Sigmoid colon (tissue), 7 donors: ENCODE results near the gene RBM5. TPM values are rescaled to one million over a fixed set of nuclear protein-coding genes. Genes with fewer than 3 reads are reported as not detected.

Source experiments
- DNase-seq: peaks from one replicate; pipeline ENCODE4 v3.0.0-alpha.2; 2019
- H3K27ac ChIP-seq, 4 donors: fragments of 200-600 bp; sonication (generic); one replicate each; pipeline ENCODE4 v1.5.1; 2016 to 2019; ENCODE audit warnings: mild to moderate bottlenecking in 1 of 4
- H3K27me3 ChIP-seq, 3 donors: fragments of 200-600 bp; sonication (generic); one replicate each; pipeline ENCODE4 v1.5.1; 2019; ENCODE audit warnings: mild to moderate bottlenecking in 1 of 3
- H3K36me3 ChIP-seq, 4 donors: fragments of 200-600 bp; sonication (generic); one replicate each; pipeline ENCODE4 v1.5.1; 2016 to 2019
- H3K4me1 ChIP-seq, 4 donors: fragments of 200-600 bp; sonication (generic); one replicate each; pipeline ENCODE4 v1.5.1; 2017 to 2019
- H3K4me3 ChIP-seq, 4 donors: fragments of 200-600 bp; sonication (generic); one replicate each; pipeline ENCODE4 v1.5.1; 2017 to 2019; ENCODE audit warnings: mild to moderate bottlenecking in 2 of 4, moderate library complexity in 1 of 4
- H3K9me3 ChIP-seq, 4 donors: fragments of 200-600 bp in 3 of 4; sonication (generic) in 3 of 4; one replicate each; pipeline versions ENCODE4 v1.5.1 to v1.6.1; 2013 to 2019
- EP300 ChIP-seq, 4 donors: sonication (generic); formaldehyde crosslinking; IDR thresholded peaks; one replicate each; pipeline ENCODE4 v1.6.1; 2017; ENCODE audit warnings: antibody characterized with exemption in 4 of 4
- POLR2A ChIP-seq, 2 donors: fragments of 450-650 bp; IDR thresholded peaks; one replicate each; pipeline ENCODE4 v1.6.1; 2016; ENCODE audit warnings: antibody characterized with exemption in 2 of 2, mild to moderate bottlenecking in 2 of 2, moderate library complexity in 2 of 2
- POLR2AphosphoS5 ChIP-seq, 4 donors: sonication (generic); formaldehyde crosslinking; IDR thresholded peaks; one replicate each; pipeline ENCODE4 v1.6.1; 2017; ENCODE audit warnings: antibody characterized with exemption in 4 of 4
- WGBS, 2 donors: extraction: QIAGEN DNeasy Blood & Tissue Kit; methylation state at CpG; one replicate each; pipeline ENCODE4 v1.1.7; 2013; 5-methylcytosine and 5-hydroxymethylcytosine counted together
- intact Hi-C: fragments of 100-400 bp; cut with DNase I; formaldehyde crosslinking; loops from one replicate; pipeline ENCODE4 v1.15.1; 2023
- polyA plus RNA-seq, 3 donors: library from polyadenylated mRNA; stranded (reverse); fragments of 200-250 nt; gene quantifications; one replicate each; pipeline ENCODE4 v1.2.3, GENCODE V29; 2013
- total RNA-seq, 4 donors: library from RNA; depleted of rRNA; stranded (reverse); fragments of >200 nt; gene quantifications; one replicate each; pipeline ENCODE4 v1.1.0, GENCODE V29; 2016
- TF ChIP-seq, protein P1 (sequence below), 4 experiments: fragments of 450-650 bp in 3 of 4; fragments of 200-600 bp in 1 of 4; IDR thresholded peaks; one replicate each; pipeline ENCODE4 v1.5.1; 2016 to 2019; ENCODE audit warnings: antibody characterized with exemption in 4 of 4, mild to moderate bottlenecking in 3 of 4, moderate library complexity in 2 of 4
- donor health status: healthy with polysubstance abuse.
- donor health status: Bipolar disorder and iron deficiency.
- donor health status: healthy.

Gene RBM5
- total and polyA plus RNA-seq, 7 donors: 19.4 to 294 (median 149) TPM

DNA sequence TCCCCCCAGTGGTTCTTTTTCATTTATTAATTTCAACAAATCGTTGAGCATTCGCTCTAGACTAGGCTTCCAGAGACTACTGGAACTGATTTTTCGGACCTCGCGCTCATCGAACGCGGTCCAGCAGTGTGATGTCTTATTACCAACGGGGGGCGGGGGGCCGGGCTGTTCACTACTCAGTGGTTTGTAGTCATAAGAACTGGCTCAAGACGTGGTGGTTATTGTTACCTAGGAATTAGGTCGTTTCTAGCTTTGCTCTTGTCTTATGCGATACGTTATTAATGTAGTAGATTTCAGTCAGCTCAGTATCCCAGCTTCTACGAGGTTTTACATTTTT is 858 bp downstream of the RBM5 start:
- Histone ChIP-seq H3K36me3 (peaks cover 21 to 44% (median 37%) of the 10 kb centered on the region in 4 donors), H3K27ac (peak overlapping the region; percentile 88 to 98 (median 94)), H3K9me3 (no peaks in the 10 kb centered on the region), H3K27me3 (no peaks in the 10 kb centered on the region), H3K4me1 (peaks cover 2 to 27% (median 17%) of the 10 kb centered on the region in 4 donors), H3K4me3 (peak overlapping the region; percentile 85 to 100 (median 89))
- TF ChIP-seq POLR2A (IDR thresholded peaks at IDR 0.05) (no peak), EP300 (IDR thresholded peaks at IDR 0.05) (no peak), POLR2AphosphoS5 (IDR thresholded peaks at IDR 0.05) (no peak)
- TF ChIP-seq, protein P1, sequence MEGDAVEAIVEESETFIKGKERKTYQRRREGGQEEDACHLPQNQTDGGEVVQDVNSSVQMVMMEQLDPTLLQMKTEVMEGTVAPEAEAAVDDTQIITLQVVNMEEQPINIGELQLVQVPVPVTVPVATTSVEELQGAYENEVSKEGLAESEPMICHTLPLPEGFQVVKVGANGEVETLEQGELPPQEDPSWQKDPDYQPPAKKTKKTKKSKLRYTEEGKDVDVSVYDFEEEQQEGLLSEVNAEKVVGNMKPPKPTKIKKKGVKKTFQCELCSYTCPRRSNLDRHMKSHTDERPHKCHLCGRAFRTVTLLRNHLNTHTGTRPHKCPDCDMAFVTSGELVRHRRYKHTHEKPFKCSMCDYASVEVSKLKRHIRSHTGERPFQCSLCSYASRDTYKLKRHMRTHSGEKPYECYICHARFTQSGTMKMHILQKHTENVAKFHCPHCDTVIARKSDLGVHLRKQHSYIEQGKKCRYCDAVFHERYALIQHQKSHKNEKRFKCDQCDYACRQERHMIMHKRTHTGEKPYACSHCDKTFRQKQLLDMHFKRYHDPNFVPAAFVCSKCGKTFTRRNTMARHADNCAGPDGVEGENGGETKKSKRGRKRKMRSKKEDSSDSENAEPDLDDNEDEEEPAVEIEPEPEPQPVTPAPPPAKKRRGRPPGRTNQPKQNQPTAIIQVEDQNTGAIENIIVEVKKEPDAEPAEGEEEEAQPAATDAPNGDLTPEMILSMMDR (IDR thresholded peaks at IDR 0.05): no peak
- 0 to 1% methylated on average over 16 of the region's 16 CpGs for WGBS, 2 donors
- intact Hi-C loops: no loop called here
- DNase-seq: no peak

GRCh38 chr3:50090984-50091383 is 2.3 kb downstream of the RBM5 start:
- peak overlapping the region in 2 of 4 donors; percentile 85 to 89 for H3K4me3 ChIP-seq

DNA sequence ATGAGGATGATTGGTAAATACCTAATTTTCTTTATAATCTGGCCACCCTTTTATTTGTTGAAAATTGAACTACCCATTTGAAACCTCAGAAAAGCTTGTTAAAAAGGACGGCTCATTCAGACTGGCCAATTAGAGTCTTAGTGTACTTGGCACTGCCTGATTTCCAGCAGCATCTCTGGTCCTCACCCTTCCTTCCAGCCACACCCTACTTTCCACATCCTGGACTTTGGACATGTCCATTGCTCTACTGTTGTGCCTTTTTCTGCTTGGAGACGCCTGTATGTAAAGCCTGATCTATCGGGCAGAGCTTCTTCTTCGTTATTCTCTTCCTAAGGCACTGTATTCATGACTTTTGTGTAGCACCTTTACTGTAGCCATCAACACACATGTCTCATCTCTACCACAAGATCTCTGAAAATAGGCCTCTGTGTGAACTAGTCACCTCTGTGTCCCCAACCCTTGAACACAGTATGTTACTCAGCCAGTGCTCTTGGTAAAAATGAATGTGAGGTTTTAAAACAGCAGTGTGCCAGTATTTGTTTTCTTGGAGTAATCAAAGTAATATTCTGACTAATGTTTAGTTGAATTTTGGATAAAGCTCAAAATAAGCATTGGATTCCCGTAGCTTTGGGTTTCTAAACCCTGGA is 6.8 kb downstream of the RBM5 start:
- no peak for TF ChIP-seq POLR2A (IDR thresholded peaks at IDR 0.05)
- TF ChIP-seq, protein P1 (IDR thresholded peaks at IDR 0.05): no peak
- no peak for TF ChIP-seq POLR2AphosphoS5 (IDR thresholded peaks at IDR 0.05)
- no peak for TF ChIP-seq EP300 (IDR thresholded peaks at IDR 0.05)
- Histone ChIP-seq H3K27ac (no peak overlapping the region), H3K36me3 (peaks cover 54 to 100% (median 90%) of the 10 kb centered on the region in 4 donors), H3K4me1 (peaks cover 0 to 13% (median 12%) of the 10 kb centered on the region in 4 donors), H3K4me3 (no peak overlapping the region), H3K9me3 (no peaks in the 10 kb centered on the region), H3K27me3 (no peaks in the 10 kb centered on the region)
- no peak for DNase-seq
- intact Hi-C loops: no loop called here
- 35 to 79% methylated on average over 5 of the region's 5 CpGs for WGBS, 2 donors

More at GRCh38 chr3:50090984-50091383, 2.3 kb downstream of the RBM5 start:
- no peak overlapping the region for H3K27ac ChIP-seq
- DNase-seq: no peak
- H3K27me3 ChIP-seq: no peaks in the 10 kb centered on the region
- H3K36me3 ChIP-seq: peaks cover 27 to 58% (median 51%) of the 10 kb centered on the region in 4 donors
- intact Hi-C loops: no loop called here
- no peak for TF ChIP-seq POLR2AphosphoS5 (IDR thresholded peaks at IDR 0.05)
- TF ChIP-seq POLR2A (IDR thresholded peaks at IDR 0.05): no peak
- TF ChIP-seq, protein P1 (IDR thresholded peaks at IDR 0.05): no peak
- no peak for TF ChIP-seq EP300 (IDR thresholded peaks at IDR 0.05)
- H3K4me1 ChIP-seq: peaks cover 2 to 27% (median 17%) of the 10 kb centered on the region in 4 donors
- no peaks in the 10 kb centered on the region for H3K9me3 ChIP-seq

DNA sequence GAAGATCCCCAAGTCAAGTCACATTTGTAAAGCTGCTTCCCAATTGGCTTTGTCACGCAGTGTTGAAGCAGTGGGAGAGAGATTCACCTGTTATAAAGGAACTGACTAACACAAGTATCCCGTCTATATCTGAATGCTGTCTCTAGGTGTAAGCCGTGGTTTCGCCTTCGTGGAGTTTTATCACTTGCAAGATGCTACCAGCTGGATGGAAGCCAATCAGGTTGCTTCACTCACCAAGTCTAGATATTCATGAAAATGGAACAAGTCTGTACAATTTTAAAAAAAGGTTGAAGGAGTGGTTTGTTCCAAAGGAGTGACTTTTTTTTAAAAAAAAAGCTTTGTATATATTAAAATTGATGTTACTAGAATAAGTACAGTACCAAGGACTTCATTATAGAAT is 11.7 kb downstream of the RBM5 start:
- WGBS, 2 donors: 89 to 96% methylated on average over 5 of the region's 5 CpGs
- peaks cover 62 to 100% (median 94%) of the 10 kb centered on the region in 4 donors for H3K36me3 ChIP-seq
- no peak for DNase-seq
- H3K27me3 ChIP-seq: no peaks in the 10 kb centered on the region
- intact Hi-C loops: no loop called here
- TF ChIP-seq EP300 (IDR thresholded peaks at IDR 0.05): no peak
- TF ChIP-seq POLR2A (IDR thresholded peaks at IDR 0.05): no peak
- TF ChIP-seq POLR2AphosphoS5 (IDR thresholded peaks at IDR 0.05): no peak
- TF ChIP-seq, protein P1 (IDR thresholded peaks at IDR 0.05): no peak
- no peak overlapping the region for H3K27ac ChIP-seq
- H3K4me1 ChIP-seq: no peaks in the 10 kb centered on the region
- H3K9me3 ChIP-seq: no peaks in the 10 kb centered on the region
- no peak overlapping the region for H3K4me3 ChIP-seq
